ENCODE data around the gene BICD1. TPM values are rescaled to one million over a fixed set of nuclear protein-coding genes. Genes with fewer than 3 reads are reported as not detected.

Gene BICD1
- total RNA-seq, 1 experiment from 2014 or later, result 41.3 TPM

- Histone ChIP-seq H3F3A (ENCODE audit: insufficient read depth, low read depth) (no peaks in the 10 kb centered on the region; the same call in 1 of the 2 replicates), H3K79me2 (ENCODE audit: low read depth) (no peaks in the 10 kb centered on the region), H3K36me3 (ENCODE audit: low read depth) (no peaks in the 10 kb centered on the region), H3K27me3 (ENCODE audit: insufficient read depth, low read depth) (no peaks in the 10 kb centered on the region), H3K4me3 (no peak overlapping the region), H3K27ac (no peak overlapping the region), H3K4me2 (no peak overlapping the region), H2AFZ (no peak overlapping the region), H3K9me3 (ENCODE audit: insufficient read depth, low read depth) (no peaks in the 10 kb centered on the region), H4K20me1 (ENCODE audit: insufficient read depth) (no peaks in the 10 kb centered on the region), H3K4me1 (replicated peaks; ENCODE audit: insufficient read depth) (peaks cover 10% of the 10 kb centered on the region), H3K9me2 (ENCODE audit: insufficient read depth) (no peaks in the 10 kb centered on the region)
- TF ChIP-seq EZH2 (IDR thresholded peaks at IDR 0.05; ENCODE audit: low read depth) (no peak), CTCF (conservative IDR thresholded peaks at IDR 0.05) (no peak)
- ChIA-PET POLR2A (ENCODE audit: unreplicated experiment) (no interaction called here), CTCF (no interaction called here)
- DNase-seq, result no peak
- intact Hi-C loops (cut with micrococcal nuclease; ENCODE audit: unreplicated experiment), result loop anchor here (10.0 kb wide), 2 partner anchors 338 to 1048 kb away; no protein-coding TSS in a partner anchor
- BruUV-seq (replicated peaks), result no TSS peak
Measured at GRCh38 chr12:32303174-32303549, 196.5 kb downstream of the BICD1 start.

- Histone ChIP-seq H3K27ac (peak overlapping the region; percentile 53), H2AFZ (no peak overlapping the region), H3K36me3 (ENCODE audit: low read depth) (no peaks in the 10 kb centered on the region), H4K20me1 (ENCODE audit: insufficient read depth) (no peaks in the 10 kb centered on the region), H3K4me2 (no peak overlapping the region), H3K27me3 (ENCODE audit: insufficient read depth, low read depth) (no peaks in the 10 kb centered on the region), H3F3A (ENCODE audit: insufficient read depth, low read depth) (no peaks in the 10 kb centered on the region; the same call in 1 of the 2 replicates), H3K4me1 (replicated peaks; ENCODE audit: insufficient read depth) (peaks cover 10% of the 10 kb centered on the region), H3K79me2 (ENCODE audit: low read depth) (no peaks in the 10 kb centered on the region), H3K9me2 (ENCODE audit: insufficient read depth) (no peaks in the 10 kb centered on the region), H3K4me3 (no peak overlapping the region), H3K9me3 (ENCODE audit: insufficient read depth, low read depth) (no peaks in the 10 kb centered on the region)
- ChIA-PET POLR2A (ENCODE audit: unreplicated experiment) (no interaction called here), CTCF (no interaction called here)
- intact Hi-C loops (cut with micrococcal nuclease; ENCODE audit: unreplicated experiment), result loop anchor here (1.0 to 10.0 kb wide), 8 partner anchors 198 to 1050 kb away; partner anchors contain the start of gene BICD1
- DNase-seq, result peak in 1 of 2 experiments; percentile 50
- BruUV-seq (replicated peaks), result no TSS peak
- no peak for TF ChIP-seq EZH2 (IDR thresholded peaks at IDR 0.05; ENCODE audit: low read depth)
- peak; percentile 76 for TF ChIP-seq CTCF (conservative IDR thresholded peaks at IDR 0.05)
Measured at GRCh38 chr12:32305163-32305562, 198.5 kb downstream of the BICD1 start.

GRCh38 chr12:32307326-32307725, 200.7 kb downstream of the BICD1 start:
- Histone ChIP-seq H3F3A (ENCODE audit: insufficient read depth, low read depth) (no peaks in the 10 kb centered on the region), H3K27me3 (ENCODE audit: insufficient read depth, low read depth) (no peaks in the 10 kb centered on the region), H3K4me3 (no peak overlapping the region), H3K4me1 (replicated peaks; ENCODE audit: insufficient read depth) (no peaks in the 10 kb centered on the region), H3K27ac (no peak overlapping the region), H3K36me3 (ENCODE audit: low read depth) (no peaks in the 10 kb centered on the region), H3K9me2 (ENCODE audit: insufficient read depth) (no peaks in the 10 kb centered on the region), H3K4me2 (no peak overlapping the region), H3K79me2 (ENCODE audit: low read depth) (no peaks in the 10 kb centered on the region), H3K9me3 (ENCODE audit: insufficient read depth, low read depth) (no peaks in the 10 kb centered on the region), H2AFZ (no peak overlapping the region), H4K20me1 (ENCODE audit: insufficient read depth) (no peaks in the 10 kb centered on the region)
- DNase-seq, result no peak
- ChIA-PET CTCF (interaction anchor here (0.6 to 0.7 kb wide), 2 partner anchors 249 to 904 kb away, joined by 3 to 27 read pairs; no protein-coding TSS in a partner anchor), POLR2A (ENCODE audit: unreplicated experiment) (no interaction called here)
- intact Hi-C loops (cut with micrococcal nuclease; ENCODE audit: unreplicated experiment), result loop anchor here (10.0 kb wide), 2 partner anchors 343 to 1053 kb away; no protein-coding TSS in a partner anchor
- TF ChIP-seq EZH2 (IDR thresholded peaks at IDR 0.05; ENCODE audit: low read depth) (no peak), CTCF (conservative IDR thresholded peaks at IDR 0.05) (no peak)
- BruUV-seq (replicated peaks), result no TSS peak

Data from PC-9 (cell line).